Sigmoid colon (tissue), 4 donors: ENCODE results near the gene NOP10.
"Not testable (repeated sequence)": the region's sequence is repeated elsewhere in the genome, so short reads cannot be mapped to it uniquely, and the experiment has no call there.

Experiments
- CTCF ChIP-seq, 4 experiments: fragments of 450-650 bp in 3 of 4; fragments of 200-600 bp in 1 of 4; IDR thresholded peaks; one replicate each; pipeline ENCODE4 v1.5.1; 2016 to 2019; ENCODE audit warnings: antibody characterized with exemption in 4 of 4, mild to moderate bottlenecking in 3 of 4, moderate library complexity in 2 of 4
- POLR2A ChIP-seq, 2 donors: fragments of 450-650 bp; IDR thresholded peaks; one replicate each; pipeline ENCODE4 v1.6.1; 2016; ENCODE audit warnings: antibody characterized with exemption in 2 of 2, mild to moderate bottlenecking in 2 of 2, moderate library complexity in 2 of 2
- POLR2AphosphoS5 ChIP-seq, 4 donors: sonication (generic); formaldehyde crosslinking; IDR thresholded peaks; one replicate each; pipeline ENCODE4 v1.6.1; 2017; ENCODE audit warnings: antibody characterized with exemption in 4 of 4

GRCh38 chr15:34375541-34375940 is 32.6 kb upstream of the NOP10 start:
- not testable (repeated sequence) for TF ChIP-seq POLR2AphosphoS5, CTCF, POLR2A (IDR thresholded peaks at IDR 0.05)
